HFFc6 (cell line): Measurements from ENCODE around the gene PLLP. TPM values are rescaled to one million over a fixed set of nuclear protein-coding genes. Genes with fewer than 3 reads are reported as not detected.

Experiments used
- DNase-seq: peaks from one replicate; pipeline ENCODE4 v3.0.0-alpha.2; 2018
- H3K27ac Mint-ChIP-seq: 2 replicates; pipeline ENCODE4 v1.8.0; 2020; ENCODE audit warnings: mild to moderate bottlenecking, mixed read lengths
- H3K27me3 Mint-ChIP-seq: 2 replicates; pipeline ENCODE4 v1.8.0; 2021; ENCODE audit warnings: mild to moderate bottlenecking, moderate library complexity, mixed read lengths; ENCODE audit not compliant: insufficient read depth
- H3K36me3 Mint-ChIP-seq: 2 replicates; pipeline ENCODE4 v1.8.0; 2021; ENCODE audit warnings: low read depth, mixed read lengths
- H3K4me1 Mint-ChIP-seq: 2 replicates; pipeline ENCODE4 v1.8.0; 2020; ENCODE audit warnings: low read depth, mixed read lengths
- H3K4me3 Mint-ChIP-seq: 2 replicates; pipeline ENCODE4 v1.8.0; 2020; ENCODE audit warnings: mild to moderate bottlenecking, moderate library complexity, mixed read lengths
- H3K9me3 Mint-ChIP-seq: 2 replicates; pipeline ENCODE4 v1.8.0; 2020; ENCODE audit warnings: mild to moderate bottlenecking, mixed read lengths
- total RNA-seq, 6 experiments: library from RNA; stranded (reverse); fragmentation: NEBNext Ultra II Directional; extraction: Animal tissue kit (Norgen Biotek cat#: 25700); gene quantifications; 2 replicates in 1 of 6; 3 replicates in 5 of 6; pipeline ENCODE4 v1.2.3, GENCODE V29; 2021
- TF ChIP-seq, protein P1 (sequence below): fragments of 200-600 bp; sonication (generic); IDR thresholded peaks from 2 replicates; pipeline ENCODE4 v1.5.0; 2021; ENCODE audit warnings: antibody characterized with exemption, mild to moderate bottlenecking

Gene PLLP
- total RNA-seq, 6 experiments from 2014 or later = not detected

DNA sequence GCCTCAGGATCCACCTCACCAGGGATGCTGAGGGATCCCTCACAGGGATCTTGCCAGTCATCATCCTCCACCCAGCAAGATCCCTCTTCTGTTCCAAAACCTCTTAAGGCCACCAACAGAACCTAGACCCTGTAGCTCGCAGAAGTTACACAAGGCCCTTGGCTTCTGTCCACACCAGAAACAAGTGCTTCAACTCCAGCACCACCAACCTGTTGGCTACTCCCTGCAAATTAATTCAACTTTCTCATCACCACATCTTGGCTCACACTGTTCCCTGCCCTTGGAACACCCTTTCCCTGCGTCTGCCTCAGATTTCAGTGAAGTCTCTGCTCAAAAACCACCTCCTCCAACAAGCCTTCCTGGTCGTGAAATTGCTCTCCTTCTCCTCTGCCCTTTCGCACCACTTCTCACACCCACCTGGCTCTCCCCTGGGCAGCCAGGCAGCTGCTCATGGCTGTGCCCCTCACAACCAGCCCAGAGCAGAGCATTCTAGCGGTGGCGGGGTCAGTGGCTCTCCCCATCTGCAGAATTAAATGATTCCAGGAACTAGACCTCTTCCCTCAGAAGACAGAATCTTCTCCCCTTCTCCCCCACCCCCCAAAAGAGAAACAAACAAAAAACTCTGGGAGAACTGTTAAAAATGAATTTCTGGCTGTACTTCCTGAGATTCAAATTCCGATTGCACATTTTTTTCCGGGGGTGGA, 1.8 kb downstream of the PLLP start:
- Mint-ChIP-seq H3K4me3 (no peak overlapping the region), H3K27me3 (peaks cover 29% of the 10 kb centered on the region), H3K9me3 (no peaks in the 10 kb centered on the region), H3K4me1 (peaks cover 22% of the 10 kb centered on the region), H3K27ac (no peak overlapping the region), H3K36me3 (no peaks in the 10 kb centered on the region)
- TF ChIP-seq, protein P1, sequence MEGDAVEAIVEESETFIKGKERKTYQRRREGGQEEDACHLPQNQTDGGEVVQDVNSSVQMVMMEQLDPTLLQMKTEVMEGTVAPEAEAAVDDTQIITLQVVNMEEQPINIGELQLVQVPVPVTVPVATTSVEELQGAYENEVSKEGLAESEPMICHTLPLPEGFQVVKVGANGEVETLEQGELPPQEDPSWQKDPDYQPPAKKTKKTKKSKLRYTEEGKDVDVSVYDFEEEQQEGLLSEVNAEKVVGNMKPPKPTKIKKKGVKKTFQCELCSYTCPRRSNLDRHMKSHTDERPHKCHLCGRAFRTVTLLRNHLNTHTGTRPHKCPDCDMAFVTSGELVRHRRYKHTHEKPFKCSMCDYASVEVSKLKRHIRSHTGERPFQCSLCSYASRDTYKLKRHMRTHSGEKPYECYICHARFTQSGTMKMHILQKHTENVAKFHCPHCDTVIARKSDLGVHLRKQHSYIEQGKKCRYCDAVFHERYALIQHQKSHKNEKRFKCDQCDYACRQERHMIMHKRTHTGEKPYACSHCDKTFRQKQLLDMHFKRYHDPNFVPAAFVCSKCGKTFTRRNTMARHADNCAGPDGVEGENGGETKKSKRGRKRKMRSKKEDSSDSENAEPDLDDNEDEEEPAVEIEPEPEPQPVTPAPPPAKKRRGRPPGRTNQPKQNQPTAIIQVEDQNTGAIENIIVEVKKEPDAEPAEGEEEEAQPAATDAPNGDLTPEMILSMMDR = no peak
- no peak for DNase-seq

DNA sequence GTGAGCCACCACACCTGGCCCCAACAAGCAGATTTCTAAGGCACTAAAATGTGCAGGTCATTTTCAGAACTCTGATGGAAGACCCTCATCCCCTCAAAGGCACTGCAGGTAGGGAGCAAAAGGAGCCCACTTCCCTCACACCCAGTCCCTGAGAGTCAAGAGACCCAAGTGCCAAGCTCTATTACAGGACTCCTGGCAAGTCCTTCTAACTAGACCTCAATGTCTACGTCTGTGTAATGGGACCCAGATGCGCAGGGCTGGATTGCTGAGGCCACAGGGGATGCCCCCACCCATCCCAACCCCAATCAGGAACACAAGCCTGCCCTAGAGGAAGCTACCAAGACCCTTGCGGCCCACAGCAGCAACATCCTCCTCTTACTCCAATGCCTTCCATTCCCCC, 2.7 kb downstream of the PLLP start:
- DNase-seq = no peak
- Mint-ChIP-seq H3K36me3 (no peaks in the 10 kb centered on the region), H3K27ac (no peak overlapping the region), H3K27me3 (peaks cover 29% of the 10 kb centered on the region), H3K4me1 (peaks cover 30% of the 10 kb centered on the region), H3K9me3 (no peaks in the 10 kb centered on the region), H3K4me3 (no peak overlapping the region)
- TF ChIP-seq, protein P1 = no peak

DNA sequence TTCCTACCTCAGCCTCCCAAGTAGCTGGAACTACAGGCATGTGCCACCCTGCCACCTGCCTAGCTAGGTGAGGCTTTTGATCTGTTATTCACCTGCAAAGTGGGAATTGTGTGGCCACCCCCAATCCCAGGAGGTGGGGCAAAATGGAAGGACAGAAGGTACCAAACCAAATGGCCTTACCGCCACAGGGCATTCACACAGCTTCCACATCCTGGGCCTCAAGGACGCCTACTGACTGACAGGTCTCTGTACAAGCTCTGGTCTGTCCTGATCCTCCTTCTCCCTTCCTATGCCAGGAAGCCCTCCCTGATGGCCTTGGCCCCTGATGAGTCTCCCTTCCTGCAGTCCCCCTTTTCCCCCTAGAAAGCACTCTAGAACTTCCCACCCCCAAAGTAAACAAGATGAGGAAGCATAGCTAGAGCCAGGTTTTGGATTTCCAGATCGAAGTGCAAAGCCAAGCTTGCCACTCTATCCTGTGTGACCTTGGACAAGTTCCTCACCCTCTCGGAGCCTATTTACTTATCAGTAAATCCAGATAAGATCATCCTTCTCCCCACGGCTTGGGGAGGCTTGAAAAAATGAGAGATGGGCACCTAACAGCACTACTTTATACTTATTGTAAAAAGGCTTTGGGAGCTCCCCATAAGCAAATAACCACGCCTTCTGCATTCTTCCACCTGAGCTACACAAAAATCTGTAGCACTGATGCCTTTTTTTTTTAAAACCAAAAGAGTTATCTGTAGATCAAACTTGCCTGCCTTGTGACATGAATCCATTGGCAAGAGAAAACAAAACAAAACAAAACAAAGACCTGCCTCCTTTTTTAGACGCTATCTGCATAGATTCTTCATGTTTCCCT, 4.5 kb downstream of the PLLP start:
- Mint-ChIP-seq H3K27me3 (peaks cover 29% of the 10 kb centered on the region), H3K4me3 (no peak overlapping the region), H3K36me3 (no peaks in the 10 kb centered on the region), H3K4me1 (peaks cover 36% of the 10 kb centered on the region), H3K9me3 (no peaks in the 10 kb centered on the region), H3K27ac (no peak overlapping the region)
- DNase-seq = no peak
- TF ChIP-seq, protein P1 = no peak

DNA sequence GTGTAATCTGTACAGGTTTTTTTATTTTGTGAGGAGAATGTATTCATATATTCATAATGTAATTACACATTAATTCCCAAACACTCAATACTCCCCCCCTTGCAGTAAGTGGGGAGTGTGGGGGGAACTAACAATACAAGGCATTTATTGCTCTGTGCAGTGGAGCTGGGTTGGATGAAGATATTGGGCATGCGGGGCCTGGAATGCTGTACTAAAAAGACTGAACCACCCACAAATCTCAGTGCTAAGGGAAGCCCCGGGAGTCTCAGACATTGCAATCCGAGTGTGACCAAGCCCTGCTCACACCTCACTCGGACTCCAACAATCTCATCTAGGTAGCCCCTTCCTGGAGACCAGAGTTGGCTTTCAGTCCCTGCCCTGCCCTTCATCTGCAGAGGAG, 6.0 kb downstream of the PLLP start:
- Mint-ChIP-seq H3K36me3 (no peaks in the 10 kb centered on the region), H3K27me3 (peaks cover 28% of the 10 kb centered on the region), H3K4me1 (peaks cover 36% of the 10 kb centered on the region), H3K4me3 (no peak overlapping the region), H3K9me3 (no peaks in the 10 kb centered on the region), H3K27ac (no peak overlapping the region)
- DNase-seq = no peak
- TF ChIP-seq, protein P1 = no peak

DNA sequence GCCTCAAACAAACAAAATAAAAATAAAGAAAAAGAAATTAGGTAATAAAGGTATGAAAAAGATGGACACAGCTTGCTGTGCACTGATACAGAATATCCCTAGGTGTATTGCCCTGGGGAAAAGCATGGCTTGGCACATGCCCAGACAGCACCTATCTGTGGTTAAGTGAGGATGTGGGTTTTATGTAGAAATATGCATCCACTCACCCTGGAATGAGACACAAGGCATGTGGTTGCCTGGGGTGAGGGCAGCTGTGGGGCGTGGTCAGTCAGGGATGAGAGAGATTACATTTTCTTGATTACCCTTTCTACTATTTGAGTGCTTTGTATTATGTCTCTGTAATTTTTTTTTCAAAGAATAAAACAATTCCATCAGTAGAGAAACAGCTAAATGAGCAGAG, 6.9 kb downstream of the PLLP start:
- H3K9me3 Mint-ChIP-seq = no peaks in the 10 kb centered on the region
- TF ChIP-seq, protein P1 = no peak
- H3K27ac Mint-ChIP-seq = peak overlapping the region; percentile 81
- H3K4me1 Mint-ChIP-seq = peaks cover 36% of the 10 kb centered on the region
- peak; percentile 73 for DNase-seq
- H3K4me3 Mint-ChIP-seq = peak overlapping the region; percentile 73
- H3K36me3 Mint-ChIP-seq = no peaks in the 10 kb centered on the region
- peaks cover 19% of the 10 kb centered on the region for H3K27me3 Mint-ChIP-seq
